HepG2 (cell line): ENCODE measurements around the gene ZFP36. TPM values are rescaled to one million over a fixed set of nuclear protein-coding genes. Genes with fewer than 3 reads are reported as not detected.
A peak's percentile ranks its signal among the peaks of the same experiment; 100 is the strongest.

ENCODE experiments used
- CCAR2 ChIP-seq: fragments of 200-400 bp; formaldehyde crosslinking; optimal IDR thresholded peaks from 2 replicates; pipeline ENCODE3; 2018; ENCODE audit warnings: low read depth, mild to moderate bottlenecking, low read length, moderate library complexity
- MXD4 ChIP-seq: IDR thresholded peaks from 2 replicates; pipeline ENCODE4 v1.6.1; 2016; ENCODE audit warnings: mild to moderate bottlenecking, missing biosample characterization, missing genetic modification reagents
- POLR2AphosphoS2 ChIP-seq: IDR thresholded peaks from 2 replicates; pipeline ENCODE4 v1.6.1; 2011; ENCODE audit warnings: low read depth, low read length, improper control_type of control experiment
- REL ChIP-seq: sonication (generic); formaldehyde crosslinking; conservative IDR thresholded peaks from 2 replicates; pipeline ENCODE4 v1.8.0; 2022; ENCODE audit warnings: mild to moderate bottlenecking, missing genetic modification reagents, moderate library complexity
- SIX1 ChIP-seq: sonication (generic); formaldehyde crosslinking; IDR thresholded peaks from 2 replicates; pipeline ENCODE4 v1.4.0; 2020; ENCODE audit warnings: missing genetic modification reagents, borderline replicate concordance
- SKIL ChIP-seq: sonication (generic); formaldehyde crosslinking; IDR thresholded peaks from 2 replicates; pipeline ENCODE4 v1.8.0; 2022; ENCODE audit warnings: missing genetic modification reagents, mild to moderate bottlenecking, moderate library complexity, borderline replicate concordance
- ZBTB2 ChIP-seq: sonication (generic); formaldehyde crosslinking; IDR thresholded peaks from 2 replicates; pipeline ENCODE4 v1.8.0; 2022; ENCODE audit warnings: low read depth, missing genetic modification reagents
- ZBTB42 ChIP-seq: sonication (generic); formaldehyde crosslinking; IDR thresholded peaks from 2 replicates; pipeline ENCODE4 v1.5.0; 2020; ENCODE audit warnings: mild to moderate bottlenecking, missing genetic modification reagents
- ZNF281 ChIP-seq: sonication (generic); formaldehyde crosslinking; IDR thresholded peaks from 2 replicates; pipeline ENCODE4 v1.4.0; 2020; ENCODE audit warnings: missing genetic modification reagents, borderline replicate concordance
- ZNF510 ChIP-seq: sonication (generic); formaldehyde crosslinking; IDR thresholded peaks from 2 replicates; pipeline ENCODE4 v1.4.0; 2020; ENCODE audit warnings: low read depth, mild to moderate bottlenecking, missing genetic modification reagents
- ZNF558 ChIP-seq: sonication (generic); formaldehyde crosslinking; IDR thresholded peaks from 2 replicates; pipeline ENCODE4 v1.9.0; 2022; ENCODE audit warnings: mild to moderate bottlenecking, missing genetic modification reagents, borderline replicate concordance
- polyA plus RNA-seq, 8 experiments: library from polyadenylated mRNA; depleted of rRNA in 3 of 8; stranded (reverse) in 7 of 8; unstranded in 1 of 8; fragments of >200 nt; fragmentation: Illumina TruSeq in 4 of 8; extraction: Trizol in 4 of 8; gene quantifications; 2 replicates each; pipeline versions ENCODE4 v1.2.1 to v1.2.3, GENCODE V29; 2011 to 2016; ENCODE audit warnings: low read depth in 4 of 8, missing spikeins in 1 of 8, mixed read lengths in 1 of 8; ENCODE audit not compliant: insufficient read depth in 1 of 8
- total RNA-seq, 5 experiments: library from RNA; depleted of rRNA; stranded (reverse); fragments of >200 nt; fragmentation: Illumina TruSeq; extraction: Trizol; gene quantifications; 2 replicates each; pipeline ENCODE4 v1.2.3, GENCODE V29; 2016; ENCODE audit warnings: low read depth in 1 of 5
- TF ChIP-seq, protein P1 (sequence below): sonication (generic); formaldehyde crosslinking; IDR thresholded peaks from 2 replicates; pipeline ENCODE4 v1.5.1; 2020; ENCODE audit warnings: mild to moderate bottlenecking, moderate library complexity, missing genetic modification reagents
- TF ChIP-seq, protein P2 (sequence below): sonication (generic); formaldehyde crosslinking; IDR thresholded peaks from 2 replicates; pipeline ENCODE4 v1.8.1; 2023; ENCODE audit warnings: missing genetic modification reagents, inconsistent platforms, borderline replicate concordance

The ZFP36 gene
- total and polyA plus RNA-seq, 2 of the 13 experiments (the other 11 are each of a cell fraction or from before 2014, with no cell fraction given), result 1.4 to 1.7 TPM

- TF ChIP-seq ZBTB42 (CRISPR knock-in tag), result peak; percentile 22; the same call in 1 of the 2 replicates
- peak; percentile 83; the same call in 1 of the 2 replicates for TF ChIP-seq ZNF558 (CRISPR knock-in tag)
- no peak for TF ChIP-seq REL
- TF ChIP-seq MXD4, result no peak
- TF ChIP-seq ZBTB2 (CRISPR knock-in tag), result no peak
- TF ChIP-seq, protein P1, sequence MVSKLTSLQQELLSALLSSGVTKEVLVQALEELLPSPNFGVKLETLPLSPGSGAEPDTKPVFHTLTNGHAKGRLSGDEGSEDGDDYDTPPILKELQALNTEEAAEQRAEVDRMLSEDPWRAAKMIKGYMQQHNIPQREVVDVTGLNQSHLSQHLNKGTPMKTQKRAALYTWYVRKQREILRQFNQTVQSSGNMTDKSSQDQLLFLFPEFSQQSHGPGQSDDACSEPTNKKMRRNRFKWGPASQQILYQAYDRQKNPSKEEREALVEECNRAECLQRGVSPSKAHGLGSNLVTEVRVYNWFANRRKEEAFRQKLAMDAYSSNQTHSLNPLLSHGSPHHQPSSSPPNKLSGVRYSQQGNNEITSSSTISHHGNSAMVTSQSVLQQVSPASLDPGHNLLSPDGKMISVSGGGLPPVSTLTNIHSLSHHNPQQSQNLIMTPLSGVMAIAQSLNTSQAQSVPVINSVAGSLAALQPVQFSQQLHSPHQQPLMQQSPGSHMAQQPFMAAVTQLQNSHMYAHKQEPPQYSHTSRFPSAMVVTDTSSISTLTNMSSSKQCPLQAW (CRISPR knock-in tag), result peak; percentile 19; the same call in 1 of the 2 replicates
- no peak; the same call in 1 of the 2 replicates for TF ChIP-seq ZNF281 (CRISPR knock-in tag)
- TF ChIP-seq ZNF510 (CRISPR knock-in tag), result 0 out of 2 replicates have a peak, but pooled peaks have one; percentile 34
- TF ChIP-seq, protein P2, sequence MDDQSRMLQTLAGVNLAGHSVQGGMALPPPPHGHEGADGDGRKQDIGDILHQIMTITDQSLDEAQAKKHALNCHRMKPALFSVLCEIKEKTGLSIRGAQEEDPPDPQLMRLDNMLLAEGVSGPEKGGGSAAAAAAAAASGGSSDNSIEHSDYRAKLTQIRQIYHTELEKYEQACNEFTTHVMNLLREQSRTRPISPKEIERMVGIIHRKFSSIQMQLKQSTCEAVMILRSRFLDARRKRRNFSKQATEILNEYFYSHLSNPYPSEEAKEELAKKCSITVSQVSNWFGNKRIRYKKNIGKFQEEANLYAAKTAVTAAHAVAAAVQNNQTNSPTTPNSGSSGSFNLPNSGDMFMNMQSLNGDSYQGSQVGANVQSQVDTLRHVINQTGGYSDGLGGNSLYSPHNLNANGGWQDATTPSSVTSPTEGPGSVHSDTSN (CRISPR knock-in tag), result no peak
- no peak for TF ChIP-seq CCAR2
- TF ChIP-seq SIX1 (CRISPR knock-in tag), result no peak
- peak; percentile 30; the same call in 1 of the 2 replicates for TF ChIP-seq SKIL (CRISPR knock-in tag)
- peak; percentile 73; the same call in 1 of the 2 replicates for TF ChIP-seq POLR2AphosphoS2
Measured at GRCh38 chr19:39406656-39407409, at the start of gene ZFP36 (continued).
